ENCODE measurements around the gene DNLZ.

GRCh38 chr9:136361047-136361753 lies 2.3 kb downstream of the DNLZ start:
- TF ChIP-seq POLR2A (IDR thresholded peaks at IDR 0.05) (no peak), CTCF (IDR thresholded peaks at IDR 0.05) (no peak)

Measured in heart left ventricle (tissue), 13 donors.